Tibial nerve (tissue), 3 donors: Measurements from ENCODE around the gene CAMTA1.

Source experiments
- POLR2A ChIP-seq, 2 donors: fragments of 450-650 bp; IDR thresholded peaks; one replicate each; pipeline ENCODE4 v1.6.1; 2017; ENCODE audit warnings: antibody characterized with exemption in 2 of 2, mild to moderate bottlenecking in 2 of 2, moderate library complexity in 2 of 2
- TF ChIP-seq, protein P1 (sequence below), 5 experiments: fragments of 200-600 bp in 3 of 5; fragments of 450-650 bp in 2 of 5; sonication (generic) in 3 of 5; IDR thresholded peaks; one replicate each; pipeline ENCODE4 v1.5.1; 2016 to 2019; ENCODE audit warnings: antibody characterized with exemption in 5 of 5, mild to moderate bottlenecking in 3 of 5, moderate library complexity in 2 of 5

DNA sequence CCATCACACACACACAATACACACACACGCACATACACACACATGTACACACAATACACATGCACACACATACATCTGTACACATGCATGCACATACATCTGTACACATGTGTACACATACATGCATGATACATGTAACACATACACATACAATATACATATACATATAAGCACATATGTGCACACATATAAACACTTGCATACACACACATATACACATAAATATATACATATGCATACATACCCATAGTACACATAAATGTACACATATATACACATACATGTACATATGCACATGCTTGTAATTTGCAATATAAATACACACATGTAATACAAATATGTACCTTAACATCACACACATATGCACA lies 703.2 kb downstream of the CAMTA1 start:
- TF ChIP-seq, protein P1, sequence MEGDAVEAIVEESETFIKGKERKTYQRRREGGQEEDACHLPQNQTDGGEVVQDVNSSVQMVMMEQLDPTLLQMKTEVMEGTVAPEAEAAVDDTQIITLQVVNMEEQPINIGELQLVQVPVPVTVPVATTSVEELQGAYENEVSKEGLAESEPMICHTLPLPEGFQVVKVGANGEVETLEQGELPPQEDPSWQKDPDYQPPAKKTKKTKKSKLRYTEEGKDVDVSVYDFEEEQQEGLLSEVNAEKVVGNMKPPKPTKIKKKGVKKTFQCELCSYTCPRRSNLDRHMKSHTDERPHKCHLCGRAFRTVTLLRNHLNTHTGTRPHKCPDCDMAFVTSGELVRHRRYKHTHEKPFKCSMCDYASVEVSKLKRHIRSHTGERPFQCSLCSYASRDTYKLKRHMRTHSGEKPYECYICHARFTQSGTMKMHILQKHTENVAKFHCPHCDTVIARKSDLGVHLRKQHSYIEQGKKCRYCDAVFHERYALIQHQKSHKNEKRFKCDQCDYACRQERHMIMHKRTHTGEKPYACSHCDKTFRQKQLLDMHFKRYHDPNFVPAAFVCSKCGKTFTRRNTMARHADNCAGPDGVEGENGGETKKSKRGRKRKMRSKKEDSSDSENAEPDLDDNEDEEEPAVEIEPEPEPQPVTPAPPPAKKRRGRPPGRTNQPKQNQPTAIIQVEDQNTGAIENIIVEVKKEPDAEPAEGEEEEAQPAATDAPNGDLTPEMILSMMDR (IDR thresholded peaks at IDR 0.05), result no peak
- no peak for TF ChIP-seq POLR2A (IDR thresholded peaks at IDR 0.05)
